AG09319 (cell line): ENCODE data around the gene SDHAF4.

ENCODE experiments used
- DNase-seq: peaks from one replicate; pipeline ENCODE4 v3.0.0-alpha.2; 2010; ENCODE audit warnings: low read depth; ENCODE audit errors: extremely low read depth
- TF ChIP-seq, protein P1 (sequence below): IDR thresholded peaks from 2 replicates; pipeline ENCODE4 v1.5.1; 2011; ENCODE audit warnings: low read depth, mild to moderate bottlenecking, inconsistent platforms, low read length, moderate library complexity

The SDHAF4 gene

GRCh38 chr6:70625436-70625835 lies 58.7 kb downstream of the SDHAF4 start:
- DNase-seq: no peak
- TF ChIP-seq, protein P1, sequence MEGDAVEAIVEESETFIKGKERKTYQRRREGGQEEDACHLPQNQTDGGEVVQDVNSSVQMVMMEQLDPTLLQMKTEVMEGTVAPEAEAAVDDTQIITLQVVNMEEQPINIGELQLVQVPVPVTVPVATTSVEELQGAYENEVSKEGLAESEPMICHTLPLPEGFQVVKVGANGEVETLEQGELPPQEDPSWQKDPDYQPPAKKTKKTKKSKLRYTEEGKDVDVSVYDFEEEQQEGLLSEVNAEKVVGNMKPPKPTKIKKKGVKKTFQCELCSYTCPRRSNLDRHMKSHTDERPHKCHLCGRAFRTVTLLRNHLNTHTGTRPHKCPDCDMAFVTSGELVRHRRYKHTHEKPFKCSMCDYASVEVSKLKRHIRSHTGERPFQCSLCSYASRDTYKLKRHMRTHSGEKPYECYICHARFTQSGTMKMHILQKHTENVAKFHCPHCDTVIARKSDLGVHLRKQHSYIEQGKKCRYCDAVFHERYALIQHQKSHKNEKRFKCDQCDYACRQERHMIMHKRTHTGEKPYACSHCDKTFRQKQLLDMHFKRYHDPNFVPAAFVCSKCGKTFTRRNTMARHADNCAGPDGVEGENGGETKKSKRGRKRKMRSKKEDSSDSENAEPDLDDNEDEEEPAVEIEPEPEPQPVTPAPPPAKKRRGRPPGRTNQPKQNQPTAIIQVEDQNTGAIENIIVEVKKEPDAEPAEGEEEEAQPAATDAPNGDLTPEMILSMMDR: no peak

DNA sequence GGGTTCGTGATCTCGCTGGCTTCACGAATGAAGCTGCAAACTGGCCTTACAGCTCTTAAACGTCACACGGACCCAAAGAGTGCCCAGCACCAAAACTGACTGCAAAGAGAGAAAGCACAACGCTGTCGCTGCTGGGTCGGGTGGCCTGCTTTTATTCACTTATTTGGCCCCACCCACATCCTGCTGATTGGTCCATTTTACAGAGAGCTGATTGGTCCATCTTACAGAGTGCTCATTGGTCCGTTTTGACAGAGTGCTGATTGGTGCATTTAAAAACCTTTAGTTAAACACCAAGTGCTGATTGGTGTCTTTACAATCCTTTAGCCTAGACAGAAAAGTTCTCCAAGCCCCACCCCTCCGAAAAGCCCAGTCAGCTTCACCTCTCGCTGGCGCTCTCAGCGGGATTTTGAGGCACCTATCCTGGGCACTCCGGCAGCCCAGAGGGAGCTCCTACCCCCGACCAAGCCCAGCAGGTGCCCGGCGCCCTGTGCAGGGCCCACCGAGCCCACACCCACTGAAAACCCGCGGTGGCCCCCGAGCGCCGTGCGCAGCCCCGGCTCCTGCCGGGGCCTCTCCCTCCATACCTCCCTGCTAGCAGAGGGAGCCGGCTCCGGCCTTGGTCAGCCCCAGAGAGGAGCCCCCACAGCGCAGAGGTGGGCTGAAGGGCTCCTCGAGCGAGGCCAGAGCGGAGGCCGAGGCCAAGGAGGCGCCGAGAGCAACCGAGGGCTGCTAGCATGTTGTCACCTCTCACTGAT lies 60.9 kb downstream of the SDHAF4 start:
- TF ChIP-seq, protein P1: no peak
- DNase-seq: no peak

GRCh38 chr6:70629929-70630328 lies 63.2 kb downstream of the SDHAF4 start:
- no peak for DNase-seq
- TF ChIP-seq, protein P1: no peak

DNA sequence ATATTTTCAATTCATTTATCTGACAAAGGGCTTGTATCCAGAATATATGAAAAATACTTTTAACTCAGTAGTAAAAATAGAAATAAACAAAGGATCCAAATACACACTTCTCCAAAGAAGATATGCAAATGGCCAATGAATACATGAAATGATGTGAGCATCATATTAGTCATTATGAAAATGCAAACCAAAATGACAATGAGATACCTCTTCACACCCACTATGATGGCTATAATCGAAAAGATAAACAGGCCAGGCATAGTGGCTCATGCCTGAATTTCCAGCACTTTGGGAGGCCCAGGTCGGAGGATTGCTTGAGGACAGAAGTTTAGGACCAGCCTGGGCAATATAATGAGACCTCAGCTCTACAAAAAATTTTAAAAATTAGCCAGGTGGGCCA lies 67.1 kb downstream of the SDHAF4 start:
- DNase-seq: no peak
- TF ChIP-seq, protein P1: no peak

DNA sequence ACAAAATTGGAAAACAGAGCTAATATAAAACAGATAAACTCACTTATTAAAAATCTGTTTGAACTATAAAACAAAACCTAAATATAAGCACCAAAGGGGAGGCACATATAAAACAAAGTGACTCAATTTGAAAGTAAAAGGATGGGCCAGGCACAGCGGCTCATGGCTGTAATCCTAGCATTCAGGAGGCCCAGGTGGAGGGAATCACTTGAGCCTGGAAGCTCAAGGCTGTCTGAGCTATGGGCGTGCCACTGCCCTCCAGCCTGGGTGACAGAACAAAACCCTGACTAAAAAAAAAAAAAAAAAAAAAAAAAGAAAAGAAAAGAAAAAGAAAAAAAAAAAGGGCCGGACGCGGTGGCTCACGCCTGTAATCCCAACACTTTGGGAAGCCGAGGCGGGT lies 69.9 kb downstream of the SDHAF4 start:
- no peak for DNase-seq
- TF ChIP-seq, protein P1: no peak

GRCh38 chr6:70638468-70638867 lies 71.7 kb downstream of the SDHAF4 start:
- DNase-seq: no peak
- TF ChIP-seq, protein P1: no peak
